ENCODE results near the gene SPRYD7. TPM values are rescaled to one million over a fixed set of nuclear protein-coding genes. Genes with fewer than 3 reads are reported as not detected.

Gene SPRYD7
- total and polyA plus RNA-seq, 2 of the 13 experiments (the other 11 are each of a cell fraction or from before 2014, with no cell fraction given): 2.7 to 5.9 TPM

DNA sequence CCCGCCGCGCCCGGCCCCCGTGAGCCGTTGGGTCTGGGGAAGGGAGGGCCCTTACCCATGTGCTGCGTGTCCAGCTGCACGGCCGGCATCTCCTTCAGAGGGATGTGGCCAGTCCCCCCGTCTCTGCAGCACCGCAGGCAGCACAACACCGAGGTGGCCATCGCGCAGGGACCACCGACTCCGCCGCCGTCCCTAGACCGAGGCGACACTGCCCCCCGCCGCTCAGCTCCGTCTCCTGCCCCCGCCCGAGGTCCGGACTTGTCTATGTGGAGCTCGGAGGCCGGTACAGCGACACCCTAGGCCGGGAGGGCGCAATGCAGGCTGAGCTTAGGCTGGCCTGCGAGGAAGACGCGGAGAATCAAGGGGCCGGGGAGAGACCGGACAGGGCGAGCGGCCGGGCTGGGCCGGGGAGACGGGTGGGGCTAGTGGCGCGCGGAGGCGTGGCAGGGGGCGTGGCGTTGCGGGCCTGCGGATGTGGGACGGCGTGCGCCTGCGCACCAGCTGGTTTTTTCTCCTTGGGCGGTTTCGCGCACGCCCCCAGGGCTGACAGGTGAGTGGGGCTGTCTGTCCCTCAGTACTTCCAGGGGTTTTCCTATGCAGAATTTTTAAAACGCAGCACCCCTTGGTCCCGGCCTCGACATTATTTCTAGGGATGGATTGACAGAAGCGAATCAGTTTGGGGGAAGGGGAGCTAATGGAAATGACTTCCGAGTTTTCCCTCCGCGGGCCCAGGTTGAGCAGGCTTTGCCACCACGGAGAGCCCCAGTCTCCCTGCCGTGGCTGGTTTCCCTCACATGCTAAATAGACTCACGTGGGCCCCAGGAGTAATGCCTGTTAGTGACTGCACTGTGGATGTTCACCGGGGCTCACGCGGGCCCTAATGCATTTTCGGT lies at the start of gene SPRYD7 (continued):
- TF ChIP-seq, protein P1, sequence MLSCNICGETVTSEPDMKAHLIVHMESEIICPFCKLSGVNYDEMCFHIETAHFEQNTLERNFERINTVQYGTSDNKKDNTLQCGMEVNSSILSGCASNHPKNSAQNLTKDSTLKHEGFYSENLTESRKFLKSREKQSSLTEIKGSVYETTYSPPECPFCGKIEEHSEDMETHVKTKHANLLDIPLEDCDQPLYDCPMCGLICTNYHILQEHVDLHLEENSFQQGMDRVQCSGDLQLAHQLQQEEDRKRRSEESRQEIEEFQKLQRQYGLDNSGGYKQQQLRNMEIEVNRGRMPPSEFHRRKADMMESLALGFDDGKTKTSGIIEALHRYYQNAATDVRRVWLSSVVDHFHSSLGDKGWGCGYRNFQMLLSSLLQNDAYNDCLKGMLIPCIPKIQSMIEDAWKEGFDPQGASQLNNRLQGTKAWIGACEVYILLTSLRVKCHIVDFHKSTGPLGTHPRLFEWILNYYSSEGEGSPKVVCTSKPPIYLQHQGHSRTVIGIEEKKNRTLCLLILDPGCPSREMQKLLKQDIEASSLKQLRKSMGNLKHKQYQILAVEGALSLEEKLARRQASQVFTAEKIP (CRISPR knock-in tag; IDR thresholded peaks at IDR 0.05; ENCODE audit: borderline replicate concordance): no peak
- peak; percentile 71 for TF ChIP-seq SAFB2 (CRISPR knock-in tag; IDR thresholded peaks at IDR 0.05; ENCODE audit: borderline replicate concordance, low read depth)
- no peak for TF ChIP-seq ZNF253 (CRISPR knock-in tag; IDR thresholded peaks at IDR 0.05; ENCODE audit: borderline replicate concordance)
- TF ChIP-seq ZNF567 (CRISPR knock-in tag; IDR thresholded peaks at IDR 0.05; ENCODE audit: borderline replicate concordance): no peak
- TF ChIP-seq, protein P2, sequence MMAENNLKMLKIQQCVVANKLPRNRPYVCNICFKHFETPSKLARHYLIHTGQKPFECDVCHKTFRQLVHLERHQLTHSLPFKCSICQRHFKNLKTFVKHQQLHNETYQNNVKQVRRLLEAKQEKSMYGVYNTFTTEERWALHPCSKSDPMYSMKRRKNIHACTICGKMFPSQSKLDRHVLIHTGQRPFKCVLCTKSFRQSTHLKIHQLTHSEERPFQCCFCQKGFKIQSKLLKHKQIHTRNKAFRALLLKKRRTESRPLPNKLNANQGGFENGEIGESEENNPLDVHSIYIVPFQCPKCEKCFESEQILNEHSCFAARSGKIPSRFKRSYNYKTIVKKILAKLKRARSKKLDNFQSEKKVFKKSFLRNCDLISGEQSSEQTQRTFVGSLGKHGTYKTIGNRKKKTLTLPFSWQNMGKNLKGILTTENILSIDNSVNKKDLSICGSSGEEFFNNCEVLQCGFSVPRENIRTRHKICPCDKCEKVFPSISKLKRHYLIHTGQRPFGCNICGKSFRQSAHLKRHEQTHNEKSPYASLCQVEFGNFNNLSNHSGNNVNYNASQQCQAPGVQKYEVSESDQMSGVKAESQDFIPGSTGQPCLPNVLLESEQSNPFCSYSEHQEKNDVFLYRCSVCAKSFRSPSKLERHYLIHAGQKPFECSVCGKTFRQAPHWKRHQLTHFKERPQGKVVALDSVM (CRISPR knock-in tag; IDR thresholded peaks at IDR 0.05): peak; percentile 86
- TF ChIP-seq ZNF724P (CRISPR knock-in tag; IDR thresholded peaks at IDR 0.05; ENCODE audit: borderline replicate concordance): peak; percentile 72
- TF ChIP-seq, protein P3, sequence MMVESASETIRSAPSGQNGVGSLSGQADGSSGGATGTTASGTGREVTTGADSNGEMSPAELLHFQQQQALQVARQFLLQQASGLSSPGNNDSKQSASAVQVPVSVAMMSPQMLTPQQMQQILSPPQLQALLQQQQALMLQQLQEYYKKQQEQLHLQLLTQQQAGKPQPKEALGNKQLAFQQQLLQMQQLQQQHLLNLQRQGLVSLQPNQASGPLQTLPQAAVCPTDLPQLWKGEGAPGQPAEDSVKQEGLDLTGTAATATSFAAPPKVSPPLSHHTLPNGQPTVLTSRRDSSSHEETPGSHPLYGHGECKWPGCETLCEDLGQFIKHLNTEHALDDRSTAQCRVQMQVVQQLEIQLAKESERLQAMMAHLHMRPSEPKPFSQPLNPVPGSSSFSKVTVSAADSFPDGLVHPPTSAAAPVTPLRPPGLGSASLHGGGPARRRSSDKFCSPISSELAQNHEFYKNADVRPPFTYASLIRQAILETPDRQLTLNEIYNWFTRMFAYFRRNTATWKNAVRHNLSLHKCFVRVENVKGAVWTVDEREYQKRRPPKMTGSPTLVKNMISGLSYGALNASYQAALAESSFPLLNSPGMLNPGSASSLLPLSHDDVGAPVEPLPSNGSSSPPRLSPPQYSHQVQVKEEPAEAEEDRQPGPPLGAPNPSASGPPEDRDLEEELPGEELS (CRISPR knock-in tag; IDR thresholded peaks at IDR 0.05): peak; percentile 56; the same call in 1 of the 2 replicates
- peak; percentile 75 for TF ChIP-seq TAF1 (CRISPR knock-in tag; IDR thresholded peaks at IDR 0.05)
- peak; percentile 76; the same call in 1 of the 2 replicates for TF ChIP-seq ZNF792 (CRISPR knock-in tag; IDR thresholded peaks at IDR 0.05)
- TF ChIP-seq, protein P4, sequence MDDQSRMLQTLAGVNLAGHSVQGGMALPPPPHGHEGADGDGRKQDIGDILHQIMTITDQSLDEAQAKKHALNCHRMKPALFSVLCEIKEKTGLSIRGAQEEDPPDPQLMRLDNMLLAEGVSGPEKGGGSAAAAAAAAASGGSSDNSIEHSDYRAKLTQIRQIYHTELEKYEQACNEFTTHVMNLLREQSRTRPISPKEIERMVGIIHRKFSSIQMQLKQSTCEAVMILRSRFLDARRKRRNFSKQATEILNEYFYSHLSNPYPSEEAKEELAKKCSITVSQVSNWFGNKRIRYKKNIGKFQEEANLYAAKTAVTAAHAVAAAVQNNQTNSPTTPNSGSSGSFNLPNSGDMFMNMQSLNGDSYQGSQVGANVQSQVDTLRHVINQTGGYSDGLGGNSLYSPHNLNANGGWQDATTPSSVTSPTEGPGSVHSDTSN (CRISPR knock-in tag; IDR thresholded peaks at IDR 0.05; ENCODE audit: borderline replicate concordance): no peak
- peak; percentile 37 for TF ChIP-seq ZEB1 (IDR thresholded peaks at IDR 0.05; ENCODE audit: insufficient replicate concordance, low read depth)
- TF ChIP-seq, protein P5, sequence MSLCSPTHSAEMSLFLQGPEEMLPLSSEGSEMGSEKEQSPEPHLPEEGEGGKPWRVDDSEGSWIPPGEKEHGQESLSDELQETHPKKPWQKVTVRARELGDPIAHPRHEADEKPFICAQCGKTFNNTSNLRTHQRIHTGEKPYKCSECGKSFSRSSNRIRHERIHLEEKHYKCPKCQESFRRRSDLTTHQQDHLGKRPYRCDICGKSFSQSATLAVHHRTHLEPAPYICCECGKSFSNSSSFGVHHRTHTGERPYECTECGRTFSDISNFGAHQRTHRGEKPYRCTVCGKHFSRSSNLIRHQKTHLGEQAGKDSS (CRISPR knock-in tag; IDR thresholded peaks at IDR 0.05; ENCODE audit: borderline replicate concordance, low read depth): no peak
- TF ChIP-seq NCOA2 (CRISPR knock-in tag; IDR thresholded peaks at IDR 0.05): no peak
- no peak for TF ChIP-seq HOXD1 (CRISPR knock-in tag; IDR thresholded peaks at IDR 0.05)
- no peak for TF ChIP-seq CHD2 (IDR thresholded peaks at IDR 0.05; ENCODE audit: low read depth, low read length)
- TF ChIP-seq, protein P6, sequence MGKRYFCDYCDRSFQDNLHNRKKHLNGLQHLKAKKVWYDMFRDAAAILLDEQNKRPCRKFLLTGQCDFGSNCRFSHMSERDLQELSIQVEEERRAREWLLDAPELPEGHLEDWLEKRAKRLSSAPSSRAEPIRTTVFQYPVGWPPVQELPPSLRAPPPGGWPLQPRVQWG (CRISPR knock-in tag; IDR thresholded peaks at IDR 0.05; ENCODE audit: borderline replicate concordance, low read depth): no peak
- TF ChIP-seq FOSL1 (CRISPR knock-in tag; IDR thresholded peaks at IDR 0.05; ENCODE audit: borderline replicate concordance): no peak
